Tibial nerve (tissue), 4 donors: Measurements from ENCODE around the gene CPZ.

Experiments used
- CTCF ChIP-seq, 5 experiments: fragments of 200-600 bp in 3 of 5; fragments of 450-650 bp in 2 of 5; sonication (generic) in 3 of 5; IDR thresholded peaks; one replicate each; pipeline ENCODE4 v1.5.1; 2016 to 2019; ENCODE audit warnings: antibody characterized with exemption in 5 of 5, mild to moderate bottlenecking in 3 of 5, moderate library complexity in 2 of 5
- EP300 ChIP-seq, 2 donors: sonication (generic); formaldehyde crosslinking; IDR thresholded peaks; one replicate each; pipeline ENCODE4 v1.6.1; 2017; ENCODE audit warnings: antibody characterized with exemption in 2 of 2, mild to moderate bottlenecking in 1 of 2
- POLR2A ChIP-seq, 2 donors: fragments of 450-650 bp; IDR thresholded peaks; one replicate each; pipeline ENCODE4 v1.6.1; 2017; ENCODE audit warnings: antibody characterized with exemption in 2 of 2, mild to moderate bottlenecking in 2 of 2, moderate library complexity in 2 of 2

DNA sequence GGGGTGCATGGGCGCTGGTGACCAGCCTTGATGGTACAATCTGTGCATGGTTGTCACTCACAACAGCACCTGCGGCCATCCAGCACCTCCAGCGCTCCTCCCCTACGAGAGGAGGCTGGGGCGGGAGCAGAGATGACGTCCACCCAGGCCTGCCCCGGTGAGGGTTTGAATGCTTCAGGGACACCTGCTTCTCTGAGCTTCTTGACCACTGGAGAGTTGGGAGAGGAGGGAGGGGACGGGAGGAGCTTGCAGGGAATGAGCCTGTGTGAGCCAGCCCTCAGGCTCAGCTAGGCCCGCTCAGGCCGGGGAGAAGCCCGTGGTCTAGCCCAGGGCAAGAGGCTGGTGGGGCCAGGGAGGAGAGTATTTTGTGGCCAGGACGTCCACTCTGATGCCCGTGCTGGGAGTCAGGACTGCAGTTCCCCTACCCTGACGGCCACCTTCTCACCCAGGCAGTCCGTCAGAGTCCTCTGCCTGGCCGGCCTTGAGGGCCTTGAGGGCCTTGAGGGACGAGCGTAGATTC is 59.2 kb downstream of the CPZ start:
- TF ChIP-seq EP300 (IDR thresholded peaks at IDR 0.05) = no peak
- no peak for TF ChIP-seq CTCF (IDR thresholded peaks at IDR 0.05)
- TF ChIP-seq POLR2A (IDR thresholded peaks at IDR 0.05) = no peak
